BE2C (cell line): Measurements from ENCODE around the gene PCAT6.

Experiments used
- DNase-seq: peaks from one replicate; pipeline ENCODE4 v3.0.0-alpha.2; 2020
- H3K27me3 ChIP-seq: fragments of 250-450 bp; sonication (Bioruptor Pico); 2 replicates; pipeline ENCODE4 v1.5.1; 2020; ENCODE audit warnings: mild to moderate bottlenecking
- H3K36me3 ChIP-seq: fragments of 250-450 bp; sonication (Bioruptor Pico); 2 replicates; pipeline ENCODE4 v1.5.1; 2020; ENCODE audit warnings: mild to moderate bottlenecking
- H3K4me1 ChIP-seq: fragments of 250-450 bp; sonication (Bioruptor Pico); 2 replicates; pipeline ENCODE4 v1.5.1; 2020
- H3K4me3 ChIP-seq: 2 replicates; pipeline ENCODE4 v1.5.1; 2011; ENCODE audit warnings: low read depth, low read length
- H3K9me3 ChIP-seq: fragments of 250-450 bp; sonication (Bioruptor Pico); 2 replicates; pipeline ENCODE4 v1.5.1; 2020
- CTCF ChIP-seq: IDR thresholded peaks from 2 replicates; pipeline ENCODE4 v1.5.1; 2012; ENCODE audit warnings: mild to moderate bottlenecking, low read depth, low read length

PCAT6 gene

GRCh38 chr1:202810193-202810614 lies 550 bp upstream of the PCAT6 start:
- TF ChIP-seq CTCF, result no peak
- H3K9me3 ChIP-seq, result no peaks in the 10 kb centered on the region
- H3K4me3 ChIP-seq, result peak overlapping the region; percentile 80
- no peaks in the 10 kb centered on the region; the same call in 1 of the 2 replicates for H3K4me1 ChIP-seq
- no peak for DNase-seq
- no peaks in the 10 kb centered on the region for H3K36me3 ChIP-seq
- peaks cover 6% of the 10 kb centered on the region for H3K27me3 ChIP-seq

GRCh38 chr1:202811296-202812175 lies 782 bp downstream of the PCAT6 start:
- no peaks in the 10 kb centered on the region for H3K36me3 ChIP-seq
- H3K9me3 ChIP-seq, result no peaks in the 10 kb centered on the region
- H3K27me3 ChIP-seq, result peaks cover 6% of the 10 kb centered on the region
- DNase-seq, result no peak
- TF ChIP-seq CTCF, result no peak
- no peaks in the 10 kb centered on the region; the same call in 1 of the 2 replicates for H3K4me1 ChIP-seq
- peak overlapping the region; percentile 80 for H3K4me3 ChIP-seq

- Histone ChIP-seq H3K9me3 (no peaks in the 10 kb centered on the region), H3K4me1 (no peaks in the 10 kb centered on the region; the same call in 1 of the 2 replicates), H3K36me3 (no peaks in the 10 kb centered on the region), H3K27me3 (peaks cover 6% of the 10 kb centered on the region), H3K4me3 (no peak overlapping the region)
- TF ChIP-seq CTCF, result no peak
- DNase-seq, result no peak
These were observed 1.6 kb downstream of the PCAT6 start for GRCh38 chr1:202812176-202813026.

GRCh38 chr1:202815120-202815519 lies 4.4 kb downstream of the PCAT6 start:
- Histone ChIP-seq H3K36me3 (no peaks in the 10 kb centered on the region), H3K27me3 (peaks cover 6% of the 10 kb centered on the region), H3K9me3 (no peaks in the 10 kb centered on the region), H3K4me1 (no peaks in the 10 kb centered on the region; the same call in 1 of the 2 replicates), H3K4me3 (no peak overlapping the region)
- DNase-seq, result no peak
- no peak for TF ChIP-seq CTCF

GRCh38 chr1:202818819-202819218 lies 8.1 kb downstream of the PCAT6 start:
- H3K27me3 ChIP-seq, result no peaks in the 10 kb centered on the region
- H3K4me1 ChIP-seq, result no peaks in the 10 kb centered on the region
- no peak for TF ChIP-seq CTCF
- no peaks in the 10 kb centered on the region for H3K9me3 ChIP-seq
- DNase-seq, result no peak
- H3K36me3 ChIP-seq, result no peaks in the 10 kb centered on the region
- no peak overlapping the region for H3K4me3 ChIP-seq
